Suprapubic skin (tissue), 4 donors: ENCODE results near the gene XPNPEP2.

Experiments
- CTCF ChIP-seq, 2 donors: fragments of 200-600 bp in 1 of 2; fragments of 450-650 bp in 1 of 2; sonication (generic) in 1 of 2; IDR thresholded peaks; one replicate each; pipeline ENCODE4 v1.5.1; 2016 to 2019; ENCODE audit warnings: antibody characterized with exemption in 2 of 2, mild to moderate bottlenecking in 1 of 2, moderate library complexity in 1 of 2
- EP300 ChIP-seq: sonication (generic); formaldehyde crosslinking; IDR thresholded peaks from one replicate; pipeline ENCODE4 v1.6.1; 2017; ENCODE audit warnings: antibody characterized with exemption
- POLR2A ChIP-seq, 2 donors: fragments of 450-650 bp; IDR thresholded peaks; one replicate each; pipeline ENCODE4 v1.6.1; 2017; ENCODE audit warnings: antibody characterized with exemption in 2 of 2, mild to moderate bottlenecking in 2 of 2, moderate library complexity in 2 of 2
- POLR2AphosphoS5 ChIP-seq, 3 donors: sonication (generic); formaldehyde crosslinking; IDR thresholded peaks; one replicate each; pipeline ENCODE4 v1.6.1; 2017; ENCODE audit warnings: antibody characterized with exemption in 3 of 3

GRCh38 chrX:129781680-129782495 is 43.1 kb downstream of the XPNPEP2 start:
- no peak for TF ChIP-seq POLR2AphosphoS5 (IDR thresholded peaks at IDR 0.05)
- no peak for TF ChIP-seq POLR2A (IDR thresholded peaks at IDR 0.05)
- no peak for TF ChIP-seq EP300
- no peak for TF ChIP-seq CTCF (IDR thresholded peaks at IDR 0.05)
